Smooth muscle cell (in vitro differentiated cells): ENCODE results near the gene CENPC. TPM values are rescaled to one million over a fixed set of nuclear protein-coding genes. Genes with fewer than 3 reads are reported as not detected.

Experiments used
- DNase-seq: peaks from one replicate; lab custom pipeline; 2025; ENCODE audit not compliant: unreplicated experiment; lab: John Stamatoyannopoulos, UW
- H2AFZ ChIP-seq: fragments of 200-600 bp; sonication (generic); 2 replicates; pipeline ENCODE4 v1.6.0; 2016; ENCODE audit warnings: antibody characterized with exemption, low read depth, mild to moderate bottlenecking
- H3F3A ChIP-seq: fragments of 200-600 bp; sonication (generic); 2 replicates; pipeline ENCODE4 v1.6.0; 2017; ENCODE audit warnings: antibody characterized with exemption, low read depth
- H3K27ac ChIP-seq: fragments of 200-600 bp; sonication (generic); 2 replicates; pipeline ENCODE4 v1.5.1; 2016; ENCODE audit warnings: low read depth, mild to moderate bottlenecking
- H3K27me3 ChIP-seq: fragments of 200-600 bp; sonication (generic); 2 replicates; pipeline ENCODE4 v1.6.1; 2016; ENCODE audit warnings: low read depth, mild to moderate bottlenecking
- H3K36me3 ChIP-seq: fragments of 200-600 bp; sonication (generic); 2 replicates; pipeline ENCODE4 v1.5.1; 2016; ENCODE audit warnings: low read depth
- H3K4me1 ChIP-seq: fragments of 200-600 bp; sonication (generic); 2 replicates; pipeline ENCODE4 v1.5.1; 2016; ENCODE audit warnings: low read depth
- H3K4me2 ChIP-seq: fragments of 200-600 bp; sonication (generic); 2 replicates; pipeline ENCODE4 v1.6.0; 2016; ENCODE audit warnings: mild to moderate bottlenecking
- H3K4me3 ChIP-seq: fragments of 200-600 bp; sonication (generic); 2 replicates; pipeline ENCODE4 v1.5.1; 2016; ENCODE audit warnings: mild to moderate bottlenecking
- H3K79me2 ChIP-seq: fragments of 200-600 bp; sonication (generic); 2 replicates; pipeline ENCODE4 v1.6.0; 2016; ENCODE audit warnings: low read depth, mild to moderate bottlenecking
- H3K9ac ChIP-seq: fragments of 200-600 bp; sonication (generic); 2 replicates; pipeline ENCODE4 v1.6.0; 2016; ENCODE audit warnings: low read depth
- H3K9me3 ChIP-seq: fragments of 200-600 bp; sonication (generic); replicated peaks from 2 replicates; pipeline ENCODE4 v1.5.1; 2016; ENCODE audit warnings: low read depth
- H4K20me1 ChIP-seq: fragments of 200-600 bp; sonication (generic); 2 replicates; pipeline ENCODE4 v1.6.0; 2016; ENCODE audit warnings: low read depth
- WGBS: methylation state at CpG from one replicate; pipeline ENCODE4 v1.1.7; 2016; ENCODE audit warnings: low lambda C conversion rate; 5-methylcytosine and 5-hydroxymethylcytosine counted together
- polyA plus RNA-seq: library from polyadenylated mRNA; unstranded; fragments of >200 nt; fragmentation: Nextera tagmentation; extraction: Ambion mirVana; gene quantifications from 2 replicates; pipeline ENCODE4 v1.2.1, GENCODE V29; 2016
- total RNA-seq: library from RNA; depleted of rRNA; stranded (reverse); fragments of >200 nt; gene quantifications from 2 replicates; pipeline ENCODE4 v1.2.3, GENCODE V29; 2014
- TF ChIP-seq, protein P1 (sequence below): fragments of 200-600 bp; sonication (generic); IDR thresholded peaks from 2 replicates; pipeline ENCODE4 v1.5.1; 2017; ENCODE audit warnings: borderline replicate concordance, mild to moderate bottlenecking, antibody characterized with exemption; ENCODE audit not compliant: insufficient read depth, poor library complexity, severe bottlenecking

CENPC gene
- total and polyA plus RNA-seq, 2 experiments from 2014 or later, result 11.2 to 22.3 TPM

DNA sequence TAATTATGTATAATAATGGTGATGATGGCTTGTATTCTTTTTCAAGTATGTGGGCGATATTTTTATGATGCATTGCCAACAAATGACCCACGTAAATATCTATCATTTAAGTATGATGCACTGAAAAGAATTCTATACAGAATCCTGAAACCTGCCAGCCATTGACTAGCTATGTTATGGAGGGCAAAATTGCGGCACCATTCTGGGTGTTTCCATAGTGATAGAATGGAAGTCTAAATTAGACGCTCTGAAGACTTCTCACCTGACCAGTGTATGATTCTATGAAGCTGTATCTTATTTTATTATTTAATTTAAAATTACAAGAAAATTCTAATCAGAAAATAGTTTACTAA lies 677 bp upstream of the CENPC start:
- H3K9ac ChIP-seq, result no peak overlapping the region
- H4K20me1 ChIP-seq, result no peaks in the 10 kb centered on the region
- peaks cover 24% of the 10 kb centered on the region for H3K79me2 ChIP-seq
- H3K36me3 ChIP-seq, result no peaks in the 10 kb centered on the region
- no peak overlapping the region for H3K27ac ChIP-seq
- 47% methylated on average over 4 of the region's 4 CpGs for WGBS
- H3K4me2 ChIP-seq, result peak overlapping the region; percentile 86
- no peaks in the 10 kb centered on the region for H3K27me3 ChIP-seq
- H3K9me3 ChIP-seq, result no peaks in the 10 kb centered on the region
- peak overlapping the region; percentile 79 for H3K4me3 ChIP-seq
- peak overlapping the region; percentile 65 for H2AFZ ChIP-seq
- TF ChIP-seq, protein P1, sequence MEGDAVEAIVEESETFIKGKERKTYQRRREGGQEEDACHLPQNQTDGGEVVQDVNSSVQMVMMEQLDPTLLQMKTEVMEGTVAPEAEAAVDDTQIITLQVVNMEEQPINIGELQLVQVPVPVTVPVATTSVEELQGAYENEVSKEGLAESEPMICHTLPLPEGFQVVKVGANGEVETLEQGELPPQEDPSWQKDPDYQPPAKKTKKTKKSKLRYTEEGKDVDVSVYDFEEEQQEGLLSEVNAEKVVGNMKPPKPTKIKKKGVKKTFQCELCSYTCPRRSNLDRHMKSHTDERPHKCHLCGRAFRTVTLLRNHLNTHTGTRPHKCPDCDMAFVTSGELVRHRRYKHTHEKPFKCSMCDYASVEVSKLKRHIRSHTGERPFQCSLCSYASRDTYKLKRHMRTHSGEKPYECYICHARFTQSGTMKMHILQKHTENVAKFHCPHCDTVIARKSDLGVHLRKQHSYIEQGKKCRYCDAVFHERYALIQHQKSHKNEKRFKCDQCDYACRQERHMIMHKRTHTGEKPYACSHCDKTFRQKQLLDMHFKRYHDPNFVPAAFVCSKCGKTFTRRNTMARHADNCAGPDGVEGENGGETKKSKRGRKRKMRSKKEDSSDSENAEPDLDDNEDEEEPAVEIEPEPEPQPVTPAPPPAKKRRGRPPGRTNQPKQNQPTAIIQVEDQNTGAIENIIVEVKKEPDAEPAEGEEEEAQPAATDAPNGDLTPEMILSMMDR, result no peak
- peaks cover 15% of the 10 kb centered on the region for H3K4me1 ChIP-seq
- DNase-seq, result no peak
- no peaks in the 10 kb centered on the region for H3F3A ChIP-seq

DNA sequence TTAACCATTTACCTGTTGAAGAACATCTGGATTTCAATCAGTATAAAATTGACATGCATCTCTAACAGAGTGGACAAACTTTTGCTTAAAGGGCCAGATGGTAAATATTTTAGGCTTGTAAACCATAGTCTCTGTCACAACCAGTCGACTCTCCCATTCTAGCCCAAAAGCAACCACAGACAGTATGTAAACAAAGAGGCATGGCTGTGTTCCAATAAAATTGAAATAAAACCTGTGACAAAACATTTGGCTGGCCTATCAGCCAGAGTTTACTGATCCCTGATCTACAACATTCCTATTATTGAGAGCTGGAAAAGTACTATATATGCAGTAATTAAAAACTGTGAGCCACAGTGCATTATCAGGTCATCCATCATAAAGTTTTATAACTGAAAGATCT lies 3.2 kb downstream of the CENPC start:
- Histone ChIP-seq H3K4me3 (no peak overlapping the region), H3K9ac (no peak overlapping the region), H3K36me3 (peaks cover 13% of the 10 kb centered on the region), H3K9me3 (no peaks in the 10 kb centered on the region), H2AFZ (no peak overlapping the region), H3K27me3 (no peaks in the 10 kb centered on the region), H3F3A (no peaks in the 10 kb centered on the region), H3K4me1 (peaks cover 15% of the 10 kb centered on the region), H3K27ac (no peak overlapping the region), H4K20me1 (no peaks in the 10 kb centered on the region), H3K79me2 (peaks cover 24% of the 10 kb centered on the region), H3K4me2 (no peak overlapping the region)
- 67% methylated on average over 1 of the region's 1 CpG for WGBS
- TF ChIP-seq, protein P1, result no peak
- DNase-seq, result no peak

DNA sequence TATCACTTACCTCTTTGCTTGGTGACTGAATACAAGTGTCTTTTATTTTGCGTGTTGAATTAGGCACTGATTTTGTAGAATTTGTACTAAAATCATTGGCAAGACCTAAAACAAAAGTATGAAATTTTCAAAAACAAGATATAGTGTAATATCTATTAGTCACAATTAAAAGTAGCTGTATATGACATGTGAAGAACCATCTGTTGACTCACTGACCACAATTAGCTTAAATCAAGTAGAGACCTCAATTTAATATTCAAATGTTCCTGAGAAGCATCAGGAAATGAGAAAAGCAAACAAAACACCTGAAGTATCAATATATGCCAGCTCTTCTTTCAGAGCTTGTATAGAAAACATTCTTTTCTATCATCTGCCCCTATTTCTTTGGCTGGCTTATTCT lies 5.5 kb downstream of the CENPC start:
- Histone ChIP-seq H4K20me1 (no peaks in the 10 kb centered on the region), H3K4me3 (no peak overlapping the region), H3F3A (peaks cover 4% of the 10 kb centered on the region), H3K27ac (no peak overlapping the region), H3K36me3 (peaks cover 13% of the 10 kb centered on the region), H3K79me2 (peaks cover 23% of the 10 kb centered on the region), H3K4me1 (peaks cover 11% of the 10 kb centered on the region), H3K9ac (no peak overlapping the region), H2AFZ (no peak overlapping the region), H3K27me3 (no peaks in the 10 kb centered on the region), H3K9me3 (no peaks in the 10 kb centered on the region), H3K4me2 (no peak overlapping the region)
- 100% methylated on average over 1 of the region's 1 CpG for WGBS
- TF ChIP-seq, protein P1, result no peak
- DNase-seq, result no peak

DNA sequence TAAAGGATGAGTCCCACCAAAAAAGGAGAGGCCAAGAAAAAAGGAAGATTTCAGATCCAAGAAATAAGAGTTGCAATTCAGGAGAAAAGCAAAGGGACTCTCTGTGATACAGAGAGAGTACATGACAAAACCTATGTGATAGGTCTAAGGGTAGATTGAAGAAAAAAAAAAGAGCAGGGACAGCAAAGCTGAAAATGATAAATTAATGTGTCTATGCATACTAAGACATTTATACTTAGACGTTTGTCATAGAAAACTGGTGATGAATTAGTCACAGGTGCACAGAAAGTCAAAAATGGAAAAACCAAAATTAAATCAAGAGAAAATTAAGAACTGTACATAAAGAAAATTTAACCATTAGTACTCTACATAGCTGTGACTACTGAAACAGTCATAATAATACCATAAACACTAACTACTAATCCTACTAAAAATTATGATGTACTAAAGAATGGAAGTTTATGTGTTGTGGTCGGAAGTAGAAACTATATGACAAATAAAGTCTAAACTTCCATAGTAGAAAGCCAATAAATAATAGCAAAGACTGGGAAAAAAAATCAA lies 9.9 kb downstream of the CENPC start:
- H3K9me3 ChIP-seq, result no peaks in the 10 kb centered on the region
- no peaks in the 10 kb centered on the region for H4K20me1 ChIP-seq
- H2AFZ ChIP-seq, result no peak overlapping the region
- 99% methylated on average over 2 of the region's 2 CpGs for WGBS
- H3K36me3 ChIP-seq, result peaks cover 30% of the 10 kb centered on the region
- DNase-seq, result no peak
- no peak overlapping the region for H3K9ac ChIP-seq
- H3K27me3 ChIP-seq, result no peaks in the 10 kb centered on the region
- TF ChIP-seq, protein P1, result no peak
- H3F3A ChIP-seq, result peaks cover 4% of the 10 kb centered on the region
- no peak overlapping the region for H3K4me3 ChIP-seq
- no peaks in the 10 kb centered on the region for H3K4me1 ChIP-seq
- H3K79me2 ChIP-seq, result no peaks in the 10 kb centered on the region
- no peak overlapping the region for H3K27ac ChIP-seq
- no peak overlapping the region for H3K4me2 ChIP-seq
